ENCODE measurements around the gene HIF3A.
"Not testable (repeated sequence)": the region's sequence is repeated elsewhere in the genome, so short reads cannot be mapped to it uniquely, and the experiment has no call there.

HIF3A gene

GRCh38 chr19:46294494-46294893, 2.3 kb upstream of the HIF3A start:
- DNase-seq (ENCODE audit: low read depth): no peak

- DNase-seq (ENCODE audit: low read depth): no peak
These were observed 1.2 kb upstream of the HIF3A start for GRCh38 chr19:46295401-46296201.

- DNase-seq (ENCODE audit: low read depth): no peak
These were observed 701 bp upstream of the HIF3A start for GRCh38 chr19:46296202-46296480.

GRCh38 chr19:46297700-46298478, 1.0 kb downstream of the HIF3A start:
- DNase-seq (ENCODE audit: low read depth): peak; percentile 80

GRCh38 chr19:46298479-46299003, 1.7 kb downstream of the HIF3A start:
- no peak for DNase-seq (ENCODE audit: low read depth)

GRCh38 chr19:46299004-46299509, 2.2 kb downstream of the HIF3A start:
- DNase-seq (ENCODE audit: low read depth): peak; percentile 94

GRCh38 chr19:46299695-46300094, 2.9 kb downstream of the HIF3A start:
- DNase-seq (ENCODE audit: low read depth): peak; percentile 26

GRCh38 chr19:46303322-46303690, 6.5 kb downstream of the HIF3A start:
- no peak for DNase-seq (ENCODE audit: low read depth)

- DNase-seq (ENCODE audit: low read depth): peak; percentile 82
These were observed 7.0 kb downstream of the HIF3A start for GRCh38 chr19:46303691-46304397.

GRCh38 chr19:46306501-46306900, 9.7 kb downstream of the HIF3A start:
- DNase-seq (ENCODE audit: low read depth): no peak

GRCh38 chr19:46308510-46308909, 11.7 kb downstream of the HIF3A start:
- DNase-seq (ENCODE audit: low read depth): no peak

GRCh38 chr19:46309056-46309455, 12.2 kb downstream of the HIF3A start:
- no peak for DNase-seq (ENCODE audit: low read depth)

- DNase-seq (ENCODE audit: low read depth): no peak
These were observed 14.6 kb downstream of the HIF3A start for GRCh38 chr19:46311444-46311843.

- peak; percentile 66 for DNase-seq (ENCODE audit: low read depth)
These were observed 17.0 kb downstream of the HIF3A start for GRCh38 chr19:46313540-46314469.

- no peak for DNase-seq (ENCODE audit: low read depth)
These were observed 20.5 kb downstream of the HIF3A start for GRCh38 chr19:46317339-46317738.

GRCh38 chr19:46319613-46320012, 22.8 kb downstream of the HIF3A start:
- DNase-seq (ENCODE audit: low read depth): no peak

GRCh38 chr19:46320559-46320958, 23.7 kb downstream of the HIF3A start:
- no peak for DNase-seq (ENCODE audit: low read depth)

GRCh38 chr19:46321653-46322052, 24.8 kb downstream of the HIF3A start:
- no peak for DNase-seq (ENCODE audit: low read depth)

GRCh38 chr19:46323227-46323626, 26.4 kb downstream of the HIF3A start:
- DNase-seq (ENCODE audit: low read depth): not testable (repeated sequence)

- no peak for DNase-seq (ENCODE audit: low read depth)
These were observed 27.4 kb downstream of the HIF3A start for GRCh38 chr19:46324277-46324676.

- no peak for DNase-seq (ENCODE audit: low read depth)
These were observed 29.8 kb downstream of the HIF3A start for GRCh38 chr19:46326608-46327007.

All from amniotic epithelial cell (primary cell).